CD4-positive, alpha-beta T cell (primary cell): ENCODE data around the gene MTHFD1L. TPM values are rescaled to one million over a fixed set of nuclear protein-coding genes. Genes with fewer than 3 reads are reported as not detected.

Experiments used
- ATAC-seq: fragments of 200-7000 bp; cut with Tn5 transposase; one replicate; pipeline ENCODE4 v1.10.0; 2022; ENCODE audit warnings: mild to moderate bottlenecking; ENCODE audit not compliant: poor library complexity
- CTCF ChIA-PET: fragments of 350-600 bp; sonication (Branson Sonifier 250); formaldehyde crosslinking; loops from one replicate; lab custom pipeline; 2021; ENCODE audit warnings: antibody characterized with exemption, inconsistent platforms; lab: Charles Lee
- POLR2A ChIA-PET: fragments of 350-600 bp; sonication (Branson Sonifier 250); formaldehyde crosslinking; loops from one replicate; lab custom pipeline; 2021; ENCODE audit warnings: antibody characterized with exemption, inconsistent platforms; lab: Charles Lee
- DNase-seq, 14 experiments: peaks; one replicate each; pipeline ENCODE4 v3.0.0-alpha.2; 2013 to 2020; ENCODE audit warnings: mixed read lengths in 2 of 14
- H3K27ac ChIP-seq, 2 donors: one replicate each; pipeline versions ENCODE4 v1.5.1 to v1.7.0; 2013; ENCODE audit warnings: low read length in 2 of 2, low read depth in 1 of 2, mild to moderate bottlenecking in 1 of 2
- H3K27me3 ChIP-seq, 2 experiments: 1 replicate in 1 of 2; 2 replicates in 1 of 2; pipeline versions ENCODE4 v1.6.1 to v1.7.0; 2013; ENCODE audit warnings: low read length in 2 of 2, control low read depth in 1 of 2, mild to moderate bottlenecking in 1 of 2, moderate library complexity in 1 of 2; ENCODE audit not compliant: insufficient read depth in 2 of 2, control insufficient read depth in 1 of 2
- H3K36me3 ChIP-seq: one replicate; pipeline ENCODE4 v1.6.1; 2013; ENCODE audit warnings: low read length, control low read depth; ENCODE audit not compliant: insufficient read depth
- H3K4me1 ChIP-seq: one replicate; pipeline ENCODE4 v1.6.1; 2013; ENCODE audit warnings: low read length, control low read depth; ENCODE audit not compliant: insufficient read depth
- H3K4me3 ChIP-seq: one replicate; pipeline ENCODE4 v1.5.1; 2013; ENCODE audit warnings: mild to moderate bottlenecking, low read length, moderate library complexity
- H3K9me3 ChIP-seq, 2 experiments: 1 replicate in 1 of 2; 2 replicates in 1 of 2; pipeline versions ENCODE4 v1.6.1 to v1.7.0; 2013; ENCODE audit warnings: low read length in 2 of 2, mild to moderate bottlenecking in 2 of 2, control low read depth in 1 of 2, moderate library complexity in 1 of 2; ENCODE audit not compliant: control insufficient read depth in 1 of 2, insufficient read depth in 1 of 2
- H3K27ac Mint-ChIP-seq: one replicate; pipeline ENCODE4 v1.8.0; 2020; ENCODE audit warnings: mixed read lengths
- H3K27me3 Mint-ChIP-seq: one replicate; pipeline ENCODE4 v1.8.0; 2021; ENCODE audit warnings: mixed read lengths
- H3K36me3 Mint-ChIP-seq: one replicate; pipeline ENCODE4 v1.8.0; 2021; ENCODE audit warnings: low read depth, mixed read lengths
- H3K4me1 Mint-ChIP-seq: one replicate; pipeline ENCODE4 v1.8.0; 2021; ENCODE audit warnings: low read depth, mixed read lengths
- H3K4me3 Mint-ChIP-seq: one replicate; pipeline ENCODE4 v1.8.0; 2020; ENCODE audit warnings: mild to moderate bottlenecking, mixed read lengths
- H3K9me3 Mint-ChIP-seq: one replicate; pipeline ENCODE4 v1.8.0; 2020; ENCODE audit warnings: mixed read lengths
- intact Hi-C, 2 experiments: fragments of 100-400 bp; cut with DNase I in 1 of 2; cut with micrococcal nuclease in 1 of 2; formaldehyde crosslinking; loops; one replicate each; pipeline versions ENCODE4 v1.15.1 to v1.9.0; 2023 to 2025; cut with DNase I, micrococcal nuclease
- total RNA-seq, 174 experiments: library from RNA in 2 of 174; stranded (reverse) in 2 of 174; gene quantifications; one replicate each; pipeline ENCODE4 v1.2.3 and lab custom pipeline; 2021 to 2026
- TF ChIP-seq, protein P1 (sequence below): fragments of 200-600 bp; IDR thresholded peaks from one replicate; pipeline ENCODE4 v1.8.0; 2022; ENCODE audit warnings: antibody characterized with exemption, mild to moderate bottlenecking

MTHFD1L gene
- total RNA-seq, 2 experiments from 2014 or later: 8.8 to 9.7 TPM

DNA sequence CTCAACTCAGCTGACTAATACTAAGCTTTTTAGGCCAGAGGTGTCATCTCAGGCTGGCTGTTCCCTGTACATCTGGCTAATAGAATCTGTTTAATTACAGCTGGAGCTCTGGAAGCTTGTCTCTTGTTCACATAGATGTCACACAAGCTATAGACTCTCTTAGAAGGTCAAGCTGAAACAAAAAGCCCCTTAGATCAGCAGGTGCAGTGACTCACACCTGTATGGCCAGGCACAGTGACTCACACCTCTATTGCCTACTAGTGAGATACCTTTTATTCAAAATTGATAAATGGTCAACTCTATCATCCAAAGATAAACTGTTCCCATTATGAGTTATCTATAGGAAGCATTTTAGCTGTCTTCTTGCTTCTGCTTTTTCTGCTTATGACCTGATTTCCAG, 29.9 kb upstream of the MTHFD1L start:
- no peak overlapping the region for H3K27ac Mint-ChIP-seq
- no peaks in the 10 kb centered on the region for H3K4me1 Mint-ChIP-seq
- Histone ChIP-seq H3K9me3 (no peaks in the 10 kb centered on the region), H3K27ac (no peak overlapping the region), H3K4me1 (no peaks in the 10 kb centered on the region), H3K4me3 (no peak overlapping the region), H3K27me3 (no peaks in the 10 kb centered on the region), H3K36me3 (no peaks in the 10 kb centered on the region)
- CTCF ChIA-PET: no interaction called here
- no peak for ATAC-seq
- intact Hi-C loops: no loop called here
- TF ChIP-seq, protein P1, sequence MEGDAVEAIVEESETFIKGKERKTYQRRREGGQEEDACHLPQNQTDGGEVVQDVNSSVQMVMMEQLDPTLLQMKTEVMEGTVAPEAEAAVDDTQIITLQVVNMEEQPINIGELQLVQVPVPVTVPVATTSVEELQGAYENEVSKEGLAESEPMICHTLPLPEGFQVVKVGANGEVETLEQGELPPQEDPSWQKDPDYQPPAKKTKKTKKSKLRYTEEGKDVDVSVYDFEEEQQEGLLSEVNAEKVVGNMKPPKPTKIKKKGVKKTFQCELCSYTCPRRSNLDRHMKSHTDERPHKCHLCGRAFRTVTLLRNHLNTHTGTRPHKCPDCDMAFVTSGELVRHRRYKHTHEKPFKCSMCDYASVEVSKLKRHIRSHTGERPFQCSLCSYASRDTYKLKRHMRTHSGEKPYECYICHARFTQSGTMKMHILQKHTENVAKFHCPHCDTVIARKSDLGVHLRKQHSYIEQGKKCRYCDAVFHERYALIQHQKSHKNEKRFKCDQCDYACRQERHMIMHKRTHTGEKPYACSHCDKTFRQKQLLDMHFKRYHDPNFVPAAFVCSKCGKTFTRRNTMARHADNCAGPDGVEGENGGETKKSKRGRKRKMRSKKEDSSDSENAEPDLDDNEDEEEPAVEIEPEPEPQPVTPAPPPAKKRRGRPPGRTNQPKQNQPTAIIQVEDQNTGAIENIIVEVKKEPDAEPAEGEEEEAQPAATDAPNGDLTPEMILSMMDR: no peak
- POLR2A ChIA-PET: no interaction called here
- H3K36me3 Mint-ChIP-seq: no peaks in the 10 kb centered on the region
- no peak for DNase-seq
- H3K9me3 Mint-ChIP-seq: no peaks in the 10 kb centered on the region
- no peaks in the 10 kb centered on the region for H3K27me3 Mint-ChIP-seq
- no peak overlapping the region for H3K4me3 Mint-ChIP-seq

DNA sequence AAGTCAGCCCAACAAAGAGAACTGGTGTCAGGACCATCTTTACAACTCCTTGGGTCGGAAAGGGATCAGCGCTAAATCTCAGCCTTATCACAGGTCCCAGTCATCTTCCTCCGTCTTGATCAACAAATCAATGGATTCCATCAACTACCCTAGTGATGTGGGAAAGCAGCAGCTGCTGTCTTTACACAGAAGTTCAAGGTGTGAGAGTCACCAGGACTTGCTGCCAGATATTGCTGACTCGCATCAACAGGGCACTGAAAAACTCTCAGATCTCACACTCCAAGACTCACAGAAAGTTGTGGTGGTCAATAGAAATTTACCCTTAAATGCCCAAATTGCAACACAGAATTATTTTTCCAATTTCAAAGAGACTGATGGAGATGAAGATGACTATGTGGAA, 25.3 kb upstream of the MTHFD1L start:
- Histone ChIP-seq H3K4me1 (no peaks in the 10 kb centered on the region), H3K9me3 (no peaks in the 10 kb centered on the region), H3K4me3 (no peak overlapping the region), H3K27me3 (no peaks in the 10 kb centered on the region), H3K27ac (no peak overlapping the region), H3K36me3 (no peaks in the 10 kb centered on the region)
- Mint-ChIP-seq H3K27ac (no peak overlapping the region), H3K4me1 (no peaks in the 10 kb centered on the region), H3K9me3 (no peaks in the 10 kb centered on the region), H3K4me3 (no peak overlapping the region), H3K27me3 (no peaks in the 10 kb centered on the region), H3K36me3 (no peaks in the 10 kb centered on the region)
- DNase-seq (no peak), ATAC-seq (no peak)
- TF ChIP-seq, protein P1: no peak
- ChIA-PET POLR2A (no interaction called here), CTCF (interaction anchor here (1.0 kb wide), 1 partner anchor 22 kb away, joined by 3 read pairs; no protein-coding TSS in a partner anchor)
- intact Hi-C loops: no loop called here

DNA sequence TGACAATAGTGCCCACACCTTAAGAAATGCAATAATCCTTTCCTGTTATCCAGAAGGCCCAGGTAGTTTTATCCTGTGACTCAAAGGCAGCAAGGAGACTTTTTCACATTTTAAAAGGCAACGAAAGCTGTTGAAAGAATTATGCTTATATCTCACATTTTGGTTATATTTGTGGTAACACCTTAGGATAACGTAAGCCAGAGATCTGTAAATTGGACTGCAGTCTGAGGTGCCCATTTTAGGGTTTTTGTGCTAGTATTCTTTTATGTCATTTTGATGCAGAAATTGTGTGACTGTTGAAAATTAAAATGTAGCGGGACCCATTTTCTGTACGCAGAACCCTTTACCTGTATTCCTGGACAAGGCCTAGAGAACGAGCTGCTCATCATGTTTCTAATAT, 24.3 kb upstream of the MTHFD1L start:
- H3K9me3 Mint-ChIP-seq: no peaks in the 10 kb centered on the region
- H3K27ac Mint-ChIP-seq: no peak overlapping the region
- no peaks in the 10 kb centered on the region for H3K36me3 Mint-ChIP-seq
- intact Hi-C loops: no loop called here
- Histone ChIP-seq H3K27me3 (no peaks in the 10 kb centered on the region), H3K36me3 (no peaks in the 10 kb centered on the region), H3K4me1 (no peaks in the 10 kb centered on the region), H3K27ac (no peak overlapping the region), H3K9me3 (no peaks in the 10 kb centered on the region), H3K4me3 (no peak overlapping the region)
- no peaks in the 10 kb centered on the region for H3K4me1 Mint-ChIP-seq
- DNase-seq: no peak
- ChIA-PET CTCF (interaction anchor here (0.6 to 1.0 kb wide), 2 partner anchors 23 to 81 kb away, joined by 3 read pairs; no protein-coding TSS in a partner anchor), POLR2A (interaction anchor here (0.7 kb wide), 1 partner anchor 439 kb away, joined by 3 read pairs; no protein-coding TSS in a partner anchor)
- ATAC-seq: no peak
- TF ChIP-seq, protein P1: no peak
- H3K27me3 Mint-ChIP-seq: peaks cover 5% of the 10 kb centered on the region
- H3K4me3 Mint-ChIP-seq: no peak overlapping the region
